ENCODE results near the gene USP6NL.

GRCh38 chr10:11429439-11430052 lies 181.9 kb downstream of the USP6NL start:
- TF ChIP-seq POLR2A (IDR thresholded peaks at IDR 0.05): no peak
- TF ChIP-seq CTCF (IDR thresholded peaks at IDR 0.05): no peak

Measured in lower leg skin (tissue), 3 donors.